GM23248 (cell line): ENCODE results near the gene ADGRG7.

Source experiments
- EZH2 ChIP-seq: fragments of 200-600 bp; sonication (generic); IDR thresholded peaks from 2 replicates; pipeline ENCODE4 v1.6.1; 2018; ENCODE audit warnings: antibody characterized with exemption, mild to moderate bottlenecking; ENCODE audit not compliant: insufficient read depth, poor library complexity, severe bottlenecking
- EZH2phosphoT487 ChIP-seq: fragments of 200-600 bp; sonication (generic); IDR thresholded peaks from 2 replicates; pipeline ENCODE4 v1.6.1; 2018; ENCODE audit warnings: antibody characterized with exemption, moderate library complexity, mild to moderate bottlenecking, low read depth; ENCODE audit not compliant: insufficient read depth

DNA sequence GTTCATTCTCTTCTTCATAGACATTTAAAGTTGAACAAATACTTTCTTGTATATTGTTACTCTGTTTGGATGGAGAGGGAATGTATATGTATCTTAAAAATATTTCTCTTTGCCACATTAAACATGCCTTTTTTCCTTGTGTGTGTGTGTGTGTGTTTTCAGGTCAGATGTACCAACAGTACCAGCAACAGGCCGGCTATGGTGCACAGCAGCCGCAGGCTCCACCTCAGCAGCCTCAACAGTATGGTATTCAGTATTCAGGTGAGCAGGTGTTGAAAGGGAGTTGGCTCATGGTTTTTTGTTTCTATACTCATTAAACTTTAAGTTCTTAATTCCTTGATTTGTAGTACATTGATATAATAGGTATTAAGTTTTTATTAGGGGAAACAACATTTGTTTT is 135.3 kb downstream of the ADGRG7 start:
- TF ChIP-seq EZH2 (no peak), EZH2phosphoT487 (no peak)
